Lung (tissue), 12 donors: ENCODE results near the gene NOC3L. TPM values are rescaled to one million over a fixed set of nuclear protein-coding genes. Genes with fewer than 3 reads are reported as not detected.

Experiments used
- ATAC-seq: fragments of 200-7000 bp; cut with Tn5 transposase; one replicate; pipeline ENCODE4 v1.9.1; 2020; ENCODE audit warnings: moderate number of reproducible peaks; ENCODE audit not compliant: insufficient read depth, low FRiP score
- DNase-seq, 3 donors: peaks; one replicate each; pipeline ENCODE4 v3.0.0-alpha.2; 2013 to 2017
- H3K27ac ChIP-seq, 2 donors: one replicate each; pipeline ENCODE4 v1.5.1; 2013; ENCODE audit warnings: mild to moderate bottlenecking in 2 of 2, moderate library complexity in 2 of 2, control low read depth in 1 of 2, inconsistent platforms in 1 of 2, low read depth in 1 of 2, low read length in 1 of 2
- H3K27me3 ChIP-seq, 3 donors: one replicate each; pipeline ENCODE4 v1.5.1; 2013; ENCODE audit warnings: low read length in 2 of 3; ENCODE audit not compliant: control insufficient read depth in 3 of 3, insufficient read depth in 3 of 3
- H3K36me3 ChIP-seq, 4 donors: one replicate each; pipeline ENCODE4 v1.5.1; 2013; ENCODE audit warnings: low read length in 4 of 4, mild to moderate bottlenecking in 1 of 4, moderate library complexity in 1 of 4; ENCODE audit not compliant: control insufficient read depth in 4 of 4, insufficient read depth in 4 of 4
- H3K4me1 ChIP-seq, 5 donors: one replicate each; pipeline ENCODE4 v1.5.1; 2013; ENCODE audit warnings: low read length in 5 of 5, mild to moderate bottlenecking in 2 of 5, moderate library complexity in 1 of 5; ENCODE audit not compliant: control insufficient read depth in 5 of 5, insufficient read depth in 5 of 5
- H3K4me3 ChIP-seq: one replicate; pipeline ENCODE4 v1.5.1; 2013; ENCODE audit warnings: mild to moderate bottlenecking, control low read depth, moderate library complexity
- H3K9ac ChIP-seq, 2 donors: one replicate each; pipeline ENCODE4 v1.5.1; 2013; ENCODE audit warnings: low read length in 2 of 2, control low read depth in 1 of 2; ENCODE audit not compliant: insufficient read depth in 1 of 2
- H3K9me3 ChIP-seq, 4 donors: one replicate each; pipeline ENCODE4 v1.5.1; 2013; ENCODE audit warnings: low read length in 3 of 4, mild to moderate bottlenecking in 1 of 4, moderate library complexity in 1 of 4; ENCODE audit not compliant: control insufficient read depth in 4 of 4, insufficient read depth in 3 of 4
- WGBS, 2 donors: extraction: QIAGEN DNeasy Blood & Tissue Kit; methylation state at CpG; one replicate each; pipeline ENCODE4 v1.1.7; 2013; 5-methylcytosine and 5-hydroxymethylcytosine counted together
- polyA plus RNA-seq, 2 donors: library from polyadenylated mRNA; stranded (reverse); fragments of 200-250 nt; gene quantifications; one replicate each; pipeline ENCODE4 v1.2.1, GENCODE V29; 2013
- total RNA-seq, 2 donors: library from RNA; depleted of rRNA in 1 of 2; stranded (reverse); fragments of >200 nt in 1 of 2; gene quantifications; one replicate each; pipeline ENCODE4 v1.2.1, GENCODE V29; 2014 to 2021
- TF ChIP-seq, protein P1 (sequence below): IDR thresholded peaks from 2 replicates; pipeline ENCODE4 v1.5.1; 2012; ENCODE audit warnings: mild to moderate bottlenecking; ENCODE audit errors: control extremely low read depth, extremely low read depth
- donor health status: control.
- donor health status: control.
- donor health status: Bipolar disorder and iron deficiency.
- donor health status: healthy.
- donor health status: DM: yes; HTN: yes; CAD: no.

NOC3L gene
- total and polyA plus RNA-seq, 4 donors = 4.5 to 20.8 (median 10.1) TPM

- H3K4me1 ChIP-seq = peaks cover 0 to 16% (median 6%) of the 10 kb centered on the region in 5 donors
- H3K27me3 ChIP-seq = no peaks in the 10 kb centered on the region
- peaks cover 2 to 29% (median 13%) of the 10 kb centered on the region in 4 donors for H3K36me3 ChIP-seq
- H3K27ac ChIP-seq = no peak overlapping the region
- H3K4me3 ChIP-seq = no peak overlapping the region
- whole genome bisulfite sequencing, 2 donors = 58 to 78% methylated on average over 2 of the region's 2 CpGs
- TF ChIP-seq, protein P1, sequence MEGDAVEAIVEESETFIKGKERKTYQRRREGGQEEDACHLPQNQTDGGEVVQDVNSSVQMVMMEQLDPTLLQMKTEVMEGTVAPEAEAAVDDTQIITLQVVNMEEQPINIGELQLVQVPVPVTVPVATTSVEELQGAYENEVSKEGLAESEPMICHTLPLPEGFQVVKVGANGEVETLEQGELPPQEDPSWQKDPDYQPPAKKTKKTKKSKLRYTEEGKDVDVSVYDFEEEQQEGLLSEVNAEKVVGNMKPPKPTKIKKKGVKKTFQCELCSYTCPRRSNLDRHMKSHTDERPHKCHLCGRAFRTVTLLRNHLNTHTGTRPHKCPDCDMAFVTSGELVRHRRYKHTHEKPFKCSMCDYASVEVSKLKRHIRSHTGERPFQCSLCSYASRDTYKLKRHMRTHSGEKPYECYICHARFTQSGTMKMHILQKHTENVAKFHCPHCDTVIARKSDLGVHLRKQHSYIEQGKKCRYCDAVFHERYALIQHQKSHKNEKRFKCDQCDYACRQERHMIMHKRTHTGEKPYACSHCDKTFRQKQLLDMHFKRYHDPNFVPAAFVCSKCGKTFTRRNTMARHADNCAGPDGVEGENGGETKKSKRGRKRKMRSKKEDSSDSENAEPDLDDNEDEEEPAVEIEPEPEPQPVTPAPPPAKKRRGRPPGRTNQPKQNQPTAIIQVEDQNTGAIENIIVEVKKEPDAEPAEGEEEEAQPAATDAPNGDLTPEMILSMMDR = no peak
- H3K9ac ChIP-seq = no peak overlapping the region
- ATAC-seq = no peak
- no peak for DNase-seq
- H3K9me3 ChIP-seq = no peaks in the 10 kb centered on the region
Observed at GRCh38 chr10:94358480-94358879, 4.3 kb downstream of the NOC3L start.

DNA sequence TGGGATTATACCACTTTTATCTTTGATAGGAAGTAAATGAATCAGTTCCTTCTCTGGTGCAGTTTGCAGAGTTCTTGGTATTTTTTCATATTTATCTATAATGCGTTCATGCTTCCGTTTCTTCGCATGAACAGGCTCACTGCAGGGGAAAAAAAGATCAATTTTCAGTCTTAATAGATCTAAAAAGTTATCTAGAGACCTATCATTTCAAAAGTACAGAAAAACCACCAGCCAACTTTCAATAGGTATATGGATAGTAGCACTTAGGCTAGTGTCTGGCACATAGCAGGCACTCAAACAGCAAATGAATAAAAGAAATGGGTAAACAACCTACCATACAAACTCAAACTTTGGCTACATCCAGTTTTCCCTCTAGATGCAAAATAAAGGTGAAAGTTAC lies 5.5 kb downstream of the NOC3L start:
- H3K4me1 ChIP-seq = peaks cover 0 to 14% (median 6%) of the 10 kb centered on the region in 5 donors
- H3K9me3 ChIP-seq = no peaks in the 10 kb centered on the region
- H3K27ac ChIP-seq = no peak overlapping the region
- H3K27me3 ChIP-seq = no peaks in the 10 kb centered on the region
- WGBS, 2 donors = 87 to 95% methylated on average over 3 of the region's 3 CpGs
- H3K36me3 ChIP-seq = peaks cover 6 to 36% (median 13%) of the 10 kb centered on the region in 4 donors
- no peak overlapping the region for H3K4me3 ChIP-seq
- no peak overlapping the region for H3K9ac ChIP-seq
- ATAC-seq (no peak), DNase-seq (no peak)
- TF ChIP-seq, protein P1 = no peak

- H3K9ac ChIP-seq = no peak overlapping the region
- ATAC-seq (no peak), DNase-seq (no peak)
- 97 to 98% methylated on average over 2 of the region's 2 CpGs for WGBS, 2 donors
- H3K27me3 ChIP-seq = no peaks in the 10 kb centered on the region
- no peak overlapping the region for H3K27ac ChIP-seq
- H3K9me3 ChIP-seq = no peaks in the 10 kb centered on the region
- TF ChIP-seq, protein P1 = no peak
- peaks cover 6 to 36% (median 18%) of the 10 kb centered on the region in 4 donors for H3K36me3 ChIP-seq
- no peak overlapping the region for H3K4me3 ChIP-seq
- peaks cover 0 to under 1% (median 0%) of the 10 kb centered on the region in 5 donors for H3K4me1 ChIP-seq
Observed at GRCh38 chr10:94355841-94356240, 6.9 kb downstream of the NOC3L start.

- peaks cover 8 to 38% (median 25%) of the 10 kb centered on the region in 4 donors for H3K36me3 ChIP-seq
- WGBS, 2 donors = 94 to 98% methylated on average over 3 of the region's 3 CpGs
- ATAC-seq = no peak
Observed at GRCh38 chr10:94353336-94353735, 9.4 kb downstream of the NOC3L start.

More at GRCh38 chr10:94353336-94353735, 9.4 kb downstream of the NOC3L start:
- no peak overlapping the region for H3K9ac ChIP-seq
- H3K9me3 ChIP-seq = no peaks in the 10 kb centered on the region
- no peak for DNase-seq
- no peak overlapping the region for H3K27ac ChIP-seq
- no peaks in the 10 kb centered on the region for H3K4me1 ChIP-seq
- H3K27me3 ChIP-seq = no peaks in the 10 kb centered on the region
- TF ChIP-seq, protein P1 = no peak
- H3K4me3 ChIP-seq = no peak overlapping the region
